HCT116 (cell line): Measurements from ENCODE around the gene OR51E1. TPM values are rescaled to one million over a fixed set of nuclear protein-coding genes. Genes with fewer than 3 reads are reported as not detected.

ENCODE experiments used
- ATAC-seq: fragments of 200-7000 bp; cut with Tn5 transposase; 2 replicates; pipeline ENCODE4 v1.9.1; 2020; ENCODE audit warnings: mild to moderate bottlenecking, moderate library complexity
- BruUV-seq: library from RNA; stranded (reverse); fragments of 400-500 nt; replicated peaks from 2 replicates; lab custom pipeline; 2021; lab: Mats Ljungman, UMichigan
- CTCF ChIA-PET: fragments of 300-600 bp; sonication (Branson Sonifier 250); formaldehyde crosslinking; loops from one replicate; lab custom pipeline; 2021; ENCODE audit warnings: antibody characterized with exemption; lab: Charles Lee
- POLR2A ChIA-PET: fragments of 300-600, 350-600 bp; sonication (Branson Sonifier 250); formaldehyde crosslinking; loops from one replicate; lab custom pipeline; 2021; ENCODE audit warnings: antibody characterized with exemption; lab: Charles Lee
- RAD21 ChIA-PET, 2 experiments: fragments of 300-600 bp; sonication (Branson Sonifier 250); formaldehyde crosslinking; loops; one replicate each; lab custom pipeline; 2023; ENCODE audit warnings: low total read pairs in 2 of 2; ENCODE audit not compliant: uncharacterized antibody in 2 of 2, unreplicated experiment in 2 of 2, low non-redundant PET in 1 of 2; lab: Charles Lee
- DNase-seq: peaks from one replicate; pipeline ENCODE4 v3.0.0-alpha.2; 2010; ENCODE audit warnings: low read depth, low spot score
- H2AFZ ChIP-seq: fragments of 200-600 bp; shearing (Covaris generic), sonication (generic); 2 replicates; pipeline ENCODE4 v1.6.1; 2017; ENCODE audit warnings: low read depth, mixed run types, mixed read lengths, antibody characterized with exemption, low read length; ENCODE audit not compliant: poor library complexity, severe bottlenecking
- H3K27ac ChIP-seq: 2 replicates; pipeline ENCODE4 v1.5.1; 2012; ENCODE audit warnings: low read depth, low read length
- H3K27me3 ChIP-seq: fragments of 200-600 bp; sonication (generic); 2 replicates; pipeline ENCODE4 v1.6.1; 2016; ENCODE audit warnings: mixed run types, low read length, mixed read lengths; ENCODE audit not compliant: insufficient read depth
- H3K36me3 ChIP-seq, 2 experiments: fragments of 200-500 bp in 1 of 2; fragments of 200-600 bp in 1 of 2; sonication (Bioruptor generic) in 1 of 2; sonication (generic) in 1 of 2; 2 replicates each; pipeline versions ENCODE4 v1.5.1 to v1.6.1; 2014 to 2016; ENCODE audit warnings: low read length in 2 of 2, inconsistent platforms in 1 of 2, mixed read lengths in 1 of 2, mixed run types in 1 of 2; ENCODE audit not compliant: insufficient read depth in 2 of 2, control insufficient read depth in 1 of 2
- H3K4me1 ChIP-seq, 2 experiments: fragments of 200-600 bp in 1 of 2; sonication (generic) in 1 of 2; 2 replicates each; pipeline versions ENCODE4 v1.5.1 to v1.6.1; 2012 to 2017; ENCODE audit warnings: low read length in 2 of 2, inconsistent platforms in 1 of 2, mild to moderate bottlenecking in 1 of 2, mixed read lengths in 1 of 2, mixed run types in 1 of 2, moderate library complexity in 1 of 2; ENCODE audit not compliant: insufficient read depth in 2 of 2, control insufficient read depth in 1 of 2
- H3K4me2 ChIP-seq: fragments of 200-600 bp; sonication (generic); 2 replicates; pipeline ENCODE4 v1.6.1; 2017; ENCODE audit warnings: mixed run types, low read length, mixed read lengths
- H3K4me3 ChIP-seq, 2 experiments: fragments of 200-600 bp in 1 of 2; sonication (generic) in 1 of 2; replicated peaks in 1 of 2; 2 replicates each; pipeline ENCODE4 v1.5.1; 2011 to 2016; ENCODE audit warnings: low read length in 2 of 2, control low read depth in 1 of 2, low read depth in 1 of 2, mild to moderate bottlenecking in 1 of 2, mixed read lengths in 1 of 2, mixed run types in 1 of 2
- H3K79me2 ChIP-seq: fragments of 200-600 bp; sonication (generic); 2 replicates; pipeline ENCODE4 v1.6.1; 2017; ENCODE audit warnings: mild to moderate bottlenecking, mixed run types, low read length, moderate library complexity, mixed read lengths; ENCODE audit not compliant: insufficient read depth
- H3K9ac ChIP-seq: fragments of 200-600 bp; sonication (generic); 2 replicates; pipeline ENCODE4 v1.6.1; 2016; ENCODE audit warnings: low read length, mixed read lengths
- H3K9me2 ChIP-seq: fragments of 200-600 bp; sonication (generic), shearing (Covaris generic); 2 replicates; pipeline ENCODE4 v1.6.1; 2017; ENCODE audit warnings: mixed run types, mild to moderate bottlenecking, moderate library complexity; ENCODE audit not compliant: insufficient read depth
- H3K9me3 ChIP-seq, 2 experiments: fragments of 200-500 bp in 1 of 2; fragments of 200-600 bp in 1 of 2; sonication (Bioruptor generic) in 1 of 2; sonication (generic) in 1 of 2; 2 replicates each; pipeline ENCODE4 v1.6.1; 2014 to 2017; ENCODE audit warnings: low read length in 2 of 2, mixed read lengths in 2 of 2, inconsistent platforms in 1 of 2, low read depth in 1 of 2, mild to moderate bottlenecking in 1 of 2, mixed run types in 1 of 2, moderate library complexity in 1 of 2; ENCODE audit not compliant: control insufficient read depth in 1 of 2, insufficient read depth in 1 of 2
- H4K20me1 ChIP-seq: fragments of 200-600 bp; sonication (generic), shearing (Covaris generic); 2 replicates; pipeline ENCODE4 v1.6.1; 2017; ENCODE audit warnings: mixed run types, mild to moderate bottlenecking, moderate library complexity; ENCODE audit not compliant: insufficient read depth
- CBX3 ChIP-seq: IDR thresholded peaks from 2 replicates; pipeline ENCODE4 v1.6.1; 2012; ENCODE audit warnings: low read depth
- CEBPB ChIP-seq: IDR thresholded peaks from 2 replicates; pipeline ENCODE4 v1.6.1; 2012; ENCODE audit warnings: low read depth
- EGR1 ChIP-seq: IDR thresholded peaks from 2 replicates; pipeline ENCODE4 v1.6.1; 2012; ENCODE audit warnings: low read depth
- ELF1 ChIP-seq: IDR thresholded peaks from 2 replicates; pipeline ENCODE4 v1.6.1; 2012; ENCODE audit warnings: low read depth, borderline replicate concordance
- EZH2 ChIP-seq: fragments of 200-600 bp; sonication (generic); IDR thresholded peaks from 2 replicates; pipeline ENCODE4 v1.6.1; 2017; ENCODE audit warnings: antibody characterized with exemption, mixed run types
- RAD21 ChIP-seq: IDR thresholded peaks from 2 replicates; pipeline ENCODE4 v1.6.1; 2012; ENCODE audit warnings: low read depth, mild to moderate bottlenecking
- SP1 ChIP-seq: IDR thresholded peaks from 2 replicates; pipeline ENCODE4 v1.6.1; 2012; ENCODE audit warnings: low read depth
- TCF7L2 ChIP-seq: IDR thresholded peaks from 2 replicates; pipeline ENCODE4 v1.7.0; 2011; ENCODE audit warnings: borderline replicate concordance, inconsistent platforms; ENCODE audit not compliant: insufficient read depth, insufficient read length; ENCODE audit errors: extremely low read depth
- ZBTB33 ChIP-seq: IDR thresholded peaks from 2 replicates; pipeline ENCODE4 v1.6.1; 2011; ENCODE audit warnings: mild to moderate bottlenecking, low read length, moderate library complexity; ENCODE audit not compliant: insufficient replicate concordance; ENCODE audit errors: extremely low read depth
- ZNF274 ChIP-seq: fragments of 200-500 bp; sonication (Bioruptor generic); IDR thresholded peaks from 2 replicates; pipeline ENCODE4 v1.6.1; 2014; ENCODE audit warnings: mild to moderate bottlenecking, low read depth, low read length, inconsistent platforms
- intact Hi-C: fragments of 100-400 bp; cut with micrococcal nuclease; formaldehyde crosslinking; loops from 2 replicates; pipeline ENCODE4 v1.10.0; 2022
- total RNA-seq: library from RNA; stranded (reverse); gene quantifications from one replicate; pipeline ENCODE4 v1.2.1, GENCODE V29; 2021; ENCODE audit not compliant: unreplicated experiment
- TF ChIP-seq, protein P1 (sequence below): IDR thresholded peaks from 2 replicates; pipeline ENCODE4 v1.6.1; 2012; ENCODE audit warnings: low read depth

Gene OR51E1
- total RNA-seq, 1 experiment from 2014 or later, result not detected

GRCh38 chr11:4704054-4704789, 60.4 kb downstream of the OR51E1 start, which contains the start of gene MMP26:
TSS of gene MMP26 (plus strand) at chr11:4704784.
- Histone ChIP-seq H3K4me2 (no peak within 1 kb of the TSS), H4K20me1 (no peaks in the 10 kb centered on the region), H3K9ac (no peak within 1 kb of the TSS), H2AFZ (no peak within 1 kb of the TSS), H3K36me3 (no peaks in the 10 kb centered on the region), H3K9me3 (no peaks in the 10 kb centered on the region), H3K79me2 (no peaks in the 10 kb centered on the region), H3K4me3 (no peak within 1 kb of the TSS), H3K27me3 (peaks cover 63% of the 10 kb centered on the region), H3K27ac (no peak within 1 kb of the TSS), H3K9me2 (no peaks in the 10 kb centered on the region), H3K4me1 (no peaks in the 10 kb centered on the region)
- ChIA-PET RAD21 (no interaction called here), CTCF (no interaction called here), POLR2A (no interaction called here)
- intact Hi-C loops, result no loop called here
- DNase-seq (no peak), ATAC-seq (no peak)
- BruUV-seq, result no TSS peak
- TF ChIP-seq RAD21 (no peak), TCF7L2 (no peak), ELF1 (no peak), EZH2 (no peak), SP1 (no peak), CBX3 (no peak), CEBPB (no peak), ZNF274 (no peak), ZBTB33 (no peak), EGR1 (no peak)
- TF ChIP-seq, protein P1, sequence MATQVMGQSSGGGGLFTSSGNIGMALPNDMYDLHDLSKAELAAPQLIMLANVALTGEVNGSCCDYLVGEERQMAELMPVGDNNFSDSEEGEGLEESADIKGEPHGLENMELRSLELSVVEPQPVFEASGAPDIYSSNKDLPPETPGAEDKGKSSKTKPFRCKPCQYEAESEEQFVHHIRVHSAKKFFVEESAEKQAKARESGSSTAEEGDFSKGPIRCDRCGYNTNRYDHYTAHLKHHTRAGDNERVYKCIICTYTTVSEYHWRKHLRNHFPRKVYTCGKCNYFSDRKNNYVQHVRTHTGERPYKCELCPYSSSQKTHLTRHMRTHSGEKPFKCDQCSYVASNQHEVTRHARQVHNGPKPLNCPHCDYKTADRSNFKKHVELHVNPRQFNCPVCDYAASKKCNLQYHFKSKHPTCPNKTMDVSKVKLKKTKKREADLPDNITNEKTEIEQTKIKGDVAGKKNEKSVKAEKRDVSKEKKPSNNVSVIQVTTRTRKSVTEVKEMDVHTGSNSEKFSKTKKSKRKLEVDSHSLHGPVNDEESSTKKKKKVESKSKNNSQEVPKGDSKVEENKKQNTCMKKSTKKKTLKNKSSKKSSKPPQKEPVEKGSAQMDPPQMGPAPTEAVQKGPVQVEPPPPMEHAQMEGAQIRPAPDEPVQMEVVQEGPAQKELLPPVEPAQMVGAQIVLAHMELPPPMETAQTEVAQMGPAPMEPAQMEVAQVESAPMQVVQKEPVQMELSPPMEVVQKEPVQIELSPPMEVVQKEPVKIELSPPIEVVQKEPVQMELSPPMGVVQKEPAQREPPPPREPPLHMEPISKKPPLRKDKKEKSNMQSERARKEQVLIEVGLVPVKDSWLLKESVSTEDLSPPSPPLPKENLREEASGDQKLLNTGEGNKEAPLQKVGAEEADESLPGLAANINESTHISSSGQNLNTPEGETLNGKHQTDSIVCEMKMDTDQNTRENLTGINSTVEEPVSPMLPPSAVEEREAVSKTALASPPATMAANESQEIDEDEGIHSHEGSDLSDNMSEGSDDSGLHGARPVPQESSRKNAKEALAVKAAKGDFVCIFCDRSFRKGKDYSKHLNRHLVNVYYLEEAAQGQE, result no peak
